Pancreas (tissue), 10 donors: ENCODE results near the gene NTMT2. TPM values are rescaled to one million over a fixed set of nuclear protein-coding genes. Genes with fewer than 3 reads are reported as not detected.

Experiments used
- ATAC-seq, 4 donors: fragments of 200-7000 bp; cut with Tn5 transposase; one replicate each; pipeline versions ENCODE4 v1.8.0 to v1.9.1; 2020; ENCODE audit warnings: mild to moderate bottlenecking in 4 of 4, moderate library complexity in 4 of 4
- DNase-seq, 6 donors: peaks; one replicate each; pipeline ENCODE4 v3.0.0-alpha.2; 2020
- FAIRE-seq: peaks from 2 replicates; lab custom pipeline; 2012; peaks lifted over from hg19 to GRCh38; lab: Jason Lieb, UNC
- H3K27ac ChIP-seq, 4 donors: fragments of 200-600 bp; sonication (generic); 1 replicate in 3 of 4; 2 replicates in 1 of 4; pipeline versions ENCODE4 v1.5.0 to v1.8.0; 2020
- H3K27me3 ChIP-seq, 4 donors: fragments of 200-600 bp; one replicate each; pipeline ENCODE4 v1.8.0; 2021
- H3K36me3 ChIP-seq, 3 donors: fragments of 200-600 bp; sonication (generic) in 1 of 3; one replicate each; pipeline versions ENCODE4 v1.5.0 to v1.8.0; 2020 to 2021
- H3K4me1 ChIP-seq, 3 donors: fragments of 200-600 bp; one replicate each; pipeline ENCODE4 v1.8.0; 2021
- H3K4me3 ChIP-seq, 4 donors: fragments of 200-600 bp; sonication (generic) in 2 of 4; one replicate each; pipeline versions ENCODE4 v1.5.0 to v1.8.0; 2020 to 2021
- H3K9me3 ChIP-seq, 4 donors: fragments of 200-600 bp; one replicate each; pipeline ENCODE4 v1.8.0; 2021
- WGBS, 2 donors: extraction: QIAGEN DNeasy Blood & Tissue Kit; methylation state at CpG; one replicate each; pipeline ENCODE4 v1.1.7; 2013; 5-methylcytosine and 5-hydroxymethylcytosine counted together
- intact Hi-C, 3 donors: fragments of 100-400 bp; cut with DNase I; formaldehyde crosslinking; loops; one replicate each; pipeline versions ENCODE4 v1.11.1 to v1.14.2; 2022
- polyA plus RNA-seq, 2 donors: library from polyadenylated mRNA; stranded (reverse); fragments of 200-250 nt; gene quantifications; one replicate each; pipeline ENCODE4 v1.2.3, GENCODE V29; 2013
- total RNA-seq, 6 donors: library from RNA; stranded (reverse); fragmentation: NEBNext Ultra II Directional in 4 of 6; extraction: Animal tissue kit (Norgen Biotek cat#: 25700) in 4 of 6; gene quantifications; one replicate each; pipeline versions ENCODE4 v1.2.1 to v1.2.4, GENCODE V29; 2021 to 2023
- TF ChIP-seq, protein P1 (sequence below), 4 donors: fragments of 200-600 bp; sonication (generic) in 3 of 4; IDR thresholded peaks; one replicate each; pipeline versions ENCODE4 v1.5.0 to v1.8.0; 2021; ENCODE audit warnings: antibody characterized with exemption in 4 of 4
- donor health status: healthy with polysubstance abuse.
- donor health status: DM: no; HTN: no; CAD: no; lungs with moderate emphysema.
- donor health status: DM: no; HTN: no; CAD: no.
- donor health status: control.
- donor health status: control.
- donor health status: Bipolar disorder and iron deficiency.
- donor health status: DM: yes; HTN: yes; CAD: no.
- donor health status: DM: no; HTN: no; CAD: no.
- donor health status: DM: no; HTN: no; CAD: no.
- donor health status: DM: yes; HTN: yes; CAD: no.

Gene NTMT2
- total and polyA plus RNA-seq, 8 donors: not detected

- Histone ChIP-seq H3K27ac (no peak overlapping the region), H3K36me3 (no peaks in the 10 kb centered on the region), H3K4me3 (no peak overlapping the region), H3K27me3 (no peaks in the 10 kb centered on the region), H3K4me1 (no peaks in the 10 kb centered on the region), H3K9me3 (no peaks in the 10 kb centered on the region)
- WGBS, 2 donors: 40 to 49% methylated on average over 1 of the region's 1 CpG
- FAIRE-seq: no peak
- intact Hi-C loops: no loop called here
- no peak for ATAC-seq
- DNase-seq: no peak
- TF ChIP-seq, protein P1, sequence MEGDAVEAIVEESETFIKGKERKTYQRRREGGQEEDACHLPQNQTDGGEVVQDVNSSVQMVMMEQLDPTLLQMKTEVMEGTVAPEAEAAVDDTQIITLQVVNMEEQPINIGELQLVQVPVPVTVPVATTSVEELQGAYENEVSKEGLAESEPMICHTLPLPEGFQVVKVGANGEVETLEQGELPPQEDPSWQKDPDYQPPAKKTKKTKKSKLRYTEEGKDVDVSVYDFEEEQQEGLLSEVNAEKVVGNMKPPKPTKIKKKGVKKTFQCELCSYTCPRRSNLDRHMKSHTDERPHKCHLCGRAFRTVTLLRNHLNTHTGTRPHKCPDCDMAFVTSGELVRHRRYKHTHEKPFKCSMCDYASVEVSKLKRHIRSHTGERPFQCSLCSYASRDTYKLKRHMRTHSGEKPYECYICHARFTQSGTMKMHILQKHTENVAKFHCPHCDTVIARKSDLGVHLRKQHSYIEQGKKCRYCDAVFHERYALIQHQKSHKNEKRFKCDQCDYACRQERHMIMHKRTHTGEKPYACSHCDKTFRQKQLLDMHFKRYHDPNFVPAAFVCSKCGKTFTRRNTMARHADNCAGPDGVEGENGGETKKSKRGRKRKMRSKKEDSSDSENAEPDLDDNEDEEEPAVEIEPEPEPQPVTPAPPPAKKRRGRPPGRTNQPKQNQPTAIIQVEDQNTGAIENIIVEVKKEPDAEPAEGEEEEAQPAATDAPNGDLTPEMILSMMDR (IDR thresholded peaks at IDR 0.05): no peak
Measured at GRCh38 chr1:170175484-170175883, 29.7 kb downstream of the NTMT2 start.

- H3K9me3 ChIP-seq: no peaks in the 10 kb centered on the region
- H3K4me1 ChIP-seq: no peaks in the 10 kb centered on the region
- ATAC-seq (no peak), FAIRE-seq (no peak), DNase-seq (no peak)
- H3K27ac ChIP-seq: no peak overlapping the region
- WGBS, 2 donors: 48 to 57% methylated on average over 3 of the region's 3 CpGs
- no peaks in the 10 kb centered on the region for H3K36me3 ChIP-seq
- intact Hi-C loops: no loop called here
- TF ChIP-seq, protein P1 (IDR thresholded peaks at IDR 0.05): no peak
- no peaks in the 10 kb centered on the region for H3K27me3 ChIP-seq
- no peak overlapping the region for H3K4me3 ChIP-seq
Measured at GRCh38 chr1:170176772-170177171, 31.0 kb downstream of the NTMT2 start.

DNA sequence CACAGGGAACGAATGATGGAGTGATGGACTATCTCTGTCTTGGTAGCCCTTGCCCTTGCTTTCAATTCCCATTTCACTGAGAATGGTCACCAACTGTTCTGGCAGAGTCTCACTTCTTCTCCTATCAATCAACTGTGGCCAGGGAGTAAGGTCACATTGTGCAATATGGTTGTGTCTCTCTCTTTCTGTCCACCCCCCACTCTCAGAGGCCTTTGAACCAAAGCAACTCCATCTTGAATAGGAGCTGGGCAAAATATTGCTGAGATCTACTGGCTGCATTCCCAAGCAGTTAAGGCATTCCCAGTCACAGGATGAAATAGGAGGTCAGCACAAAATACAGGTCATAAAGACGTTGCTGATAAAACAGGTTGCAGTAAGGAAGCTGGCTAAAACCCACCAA is 36.7 kb downstream of the NTMT2 start:
- TF ChIP-seq, protein P1 (IDR thresholded peaks at IDR 0.05): no peak
- intact Hi-C loops: no loop called here
- Histone ChIP-seq H3K9me3 (no peaks in the 10 kb centered on the region), H3K4me1 (no peaks in the 10 kb centered on the region), H3K27ac (no peak overlapping the region), H3K36me3 (no peaks in the 10 kb centered on the region), H3K4me3 (no peak overlapping the region), H3K27me3 (no peaks in the 10 kb centered on the region)
- no peak for FAIRE-seq
- no peak for DNase-seq
- 43 to 48% methylated on average over 2 of the region's 2 CpGs for WGBS, 2 donors
- no peak for ATAC-seq

DNA sequence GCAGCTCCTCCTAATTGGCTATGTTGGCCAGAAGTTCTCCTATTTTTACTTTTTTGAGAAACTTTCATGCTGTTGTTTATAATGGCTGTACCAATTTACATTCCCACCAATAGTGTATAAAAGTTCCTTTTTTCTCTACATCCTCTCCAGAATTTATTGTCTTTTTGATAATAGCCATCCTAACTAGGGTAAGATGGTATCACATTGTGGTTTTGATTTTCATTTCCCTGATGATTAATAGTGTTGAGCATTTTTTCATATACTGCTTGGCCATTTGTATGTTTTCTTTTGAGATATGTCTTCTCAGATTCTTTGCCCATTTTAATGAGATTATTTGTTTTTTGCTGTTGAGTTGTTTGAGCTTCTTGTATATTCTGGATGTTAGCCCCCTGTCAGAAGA is 46.8 kb downstream of the NTMT2 start:
- Histone ChIP-seq H3K36me3 (no peaks in the 10 kb centered on the region), H3K9me3 (no peaks in the 10 kb centered on the region), H3K27ac (no peak overlapping the region), H3K4me3 (no peak overlapping the region), H3K27me3 (no peaks in the 10 kb centered on the region), H3K4me1 (no peaks in the 10 kb centered on the region)
- TF ChIP-seq, protein P1 (IDR thresholded peaks at IDR 0.05): no peak
- DNase-seq: no peak
- FAIRE-seq: no peak
- intact Hi-C loops: no loop called here
- ATAC-seq: no peak

DNA sequence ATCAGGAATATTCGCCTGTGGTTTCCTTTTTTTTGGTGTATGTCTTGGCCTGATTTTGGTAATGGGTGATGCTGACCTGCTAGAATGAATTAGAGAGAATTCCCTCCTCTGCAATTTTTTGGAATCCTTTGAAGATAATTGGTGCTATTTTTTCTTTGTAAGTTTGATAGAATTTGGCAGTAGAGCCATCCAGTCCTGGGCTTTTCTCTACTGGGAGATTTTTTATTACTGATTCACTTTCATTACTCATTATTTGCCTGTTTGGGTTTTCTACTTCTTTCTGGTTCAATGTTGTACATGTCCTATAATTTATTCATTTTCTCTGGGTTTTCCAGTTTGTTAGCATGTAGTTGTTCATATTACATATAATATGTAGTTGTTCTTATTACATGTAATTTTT is 48.7 kb downstream of the NTMT2 start:
- no peaks in the 10 kb centered on the region for H3K36me3 ChIP-seq
- H3K27me3 ChIP-seq: no peaks in the 10 kb centered on the region
- DNase-seq (no peak), FAIRE-seq (no peak), ATAC-seq (no peak)
- H3K27ac ChIP-seq: no peak overlapping the region
- TF ChIP-seq, protein P1 (IDR thresholded peaks at IDR 0.05): no peak
- H3K9me3 ChIP-seq: no peaks in the 10 kb centered on the region
- no peak overlapping the region for H3K4me3 ChIP-seq
- WGBS, 2 donors: 54 to 59% methylated on average over 1 of the region's 1 CpG
- no peaks in the 10 kb centered on the region for H3K4me1 ChIP-seq
- intact Hi-C loops: no loop called here
